Naive thymus-derived CD4-positive, alpha-beta T cell (primary cell): ENCODE results near the gene ELAC2. TPM values are rescaled to one million over a fixed set of nuclear protein-coding genes. Genes with fewer than 3 reads are reported as not detected.
A peak's percentile ranks its signal among the peaks of the same experiment; 100 is the strongest.

Source experiments
- ATAC-seq: fragments of 150-1000 bp; cut with Tn5 transposase; 2 replicates; pipeline ENCODE4 v1.10.0; 2021; ENCODE audit warnings: mild to moderate bottlenecking, moderate library complexity
- CTCF ChIA-PET: fragments of 350-600 bp; sonication (Branson Sonifier 250); formaldehyde crosslinking; loops from one replicate; lab custom pipeline; 2021; ENCODE audit warnings: antibody characterized with exemption; lab: Charles Lee
- POLR2A ChIA-PET: fragments of 350-600 bp; sonication (Branson Sonifier 250); formaldehyde crosslinking; loops from one replicate; lab custom pipeline; 2021; ENCODE audit warnings: antibody characterized with exemption, inconsistent platforms; lab: Charles Lee
- DNase-seq, 9 donors: peaks; one replicate each; pipeline versions ENCODE4 v3.0.0 to v3.0.0-alpha.2; 2020 to 2022; ENCODE audit warnings: mixed read lengths in 1 of 9
- H3K27ac ChIP-seq: one replicate; pipeline ENCODE4 v1.7.0; 2013; ENCODE audit warnings: mild to moderate bottlenecking, low read depth, low read length, moderate library complexity
- H3K27me3 ChIP-seq, 2 donors: one replicate each; pipeline ENCODE4 v1.7.0; 2013; ENCODE audit warnings: low read length in 2 of 2, mild to moderate bottlenecking in 2 of 2, moderate library complexity in 2 of 2; ENCODE audit not compliant: control insufficient read depth in 2 of 2, insufficient read depth in 2 of 2
- H3K36me3 ChIP-seq, 3 experiments: 1 replicate in 2 of 3; 2 replicates in 1 of 3; pipeline ENCODE4 v1.7.0; 2013; ENCODE audit warnings: low read length in 3 of 3, mild to moderate bottlenecking in 3 of 3, moderate library complexity in 1 of 3; ENCODE audit not compliant: insufficient read depth in 3 of 3, control insufficient read depth in 2 of 3
- H3K4me1 ChIP-seq, 2 donors: one replicate each; pipeline ENCODE4 v1.7.0; 2013; ENCODE audit warnings: low read length in 2 of 2, mild to moderate bottlenecking in 2 of 2, moderate library complexity in 1 of 2; ENCODE audit not compliant: control insufficient read depth in 2 of 2, insufficient read depth in 2 of 2
- H3K4me3 ChIP-seq: 2 replicates; pipeline ENCODE4 v1.7.0; 2013; ENCODE audit warnings: mild to moderate bottlenecking, low read length
- H3K9me3 ChIP-seq, 3 experiments: 1 replicate in 2 of 3; 2 replicates in 1 of 3; pipeline ENCODE4 v1.7.0; 2013; ENCODE audit warnings: low read length in 3 of 3; ENCODE audit not compliant: control insufficient read depth in 2 of 3
- H3K27ac Mint-ChIP-seq, 9 donors: one replicate each; pipeline ENCODE4 v1.8.0; 2020 to 2022; ENCODE audit warnings: mixed read lengths in 9 of 9, mild to moderate bottlenecking in 8 of 9, moderate library complexity in 5 of 9, inconsistent platforms in 2 of 9
- H3K27me3 Mint-ChIP-seq, 5 donors: one replicate each; pipeline ENCODE4 v1.8.0; 2021 to 2022; ENCODE audit warnings: mixed read lengths in 5 of 5, mild to moderate bottlenecking in 1 of 5
- H3K36me3 Mint-ChIP-seq, 5 donors: one replicate each; pipeline ENCODE4 v1.8.0; 2020 to 2022; ENCODE audit warnings: mixed read lengths in 5 of 5, mild to moderate bottlenecking in 3 of 5, inconsistent platforms in 1 of 5
- H3K4me1 Mint-ChIP-seq, 7 donors: one replicate each; pipeline ENCODE4 v1.8.0; 2020 to 2022; ENCODE audit warnings: mixed read lengths in 7 of 7, mild to moderate bottlenecking in 3 of 7, inconsistent platforms in 1 of 7
- H3K4me3 Mint-ChIP-seq, 10 donors: one replicate each; pipeline ENCODE4 v1.8.0; 2020 to 2022; ENCODE audit warnings: mild to moderate bottlenecking in 10 of 10, mixed read lengths in 10 of 10, moderate library complexity in 6 of 10, inconsistent platforms in 2 of 10
- H3K9me3 Mint-ChIP-seq, 11 donors: one replicate each; pipeline ENCODE4 v1.8.0; 2020 to 2022; ENCODE audit warnings: mixed read lengths in 11 of 11, mild to moderate bottlenecking in 4 of 11, inconsistent platforms in 1 of 11, moderate library complexity in 1 of 11
- intact Hi-C, 2 donors: fragments of 100-400 bp; cut with micrococcal nuclease; formaldehyde crosslinking; loops; one replicate each; pipeline ENCODE4 v1.15.1; 2023
- polyA plus RNA-seq, 2 donors: library from polyadenylated mRNA; unstranded; fragments of 300-500 nt; fragmentation: Illumina TruSeq; gene quantifications; one replicate each; pipeline ENCODE4 v1.2.3, GENCODE V29; 2021
- total RNA-seq, 6 experiments: library from RNA in 5 of 6; stranded (reverse) in 5 of 6; gene quantifications; 1 replicate in 5 of 6; 2 replicates in 1 of 6; pipeline ENCODE4 v1.2.3 and lab custom pipeline; 2021 to 2026

ELAC2 gene
- total RNA-seq = 10 to 100 TPM; 65.2 to 78.9 (median 75.3) TPM
- polyA plus RNA-seq = 10 to 100 TPM; 43.4 to 79.3 TPM
- 83.3 reads per million, percentile 81 among the genes with 10 or more reads in this experiment for total RNA-seq (lab: John Stamatoyannopoulos, UW)

- peaks cover 11 to 33% (median 19%) of the 10 kb centered on the region in 5 donors for H3K36me3 Mint-ChIP-seq
- peak within 1 kb of the TSS; percentile 85 to 99 (median 97) for H3K27ac Mint-ChIP-seq
These were observed at the start of gene ELAC2 for GRCh38 chr17:13017655-13018459. Gene ELAC2, minus strand, starts transcription at chr17:13018027. Its CDS starts 80 bp downstream, at chr17:13017947.

GRCh38 chr17:13065032-13065431, 47.2 kb upstream of the ELAC2 start:
- intact Hi-C loops = no loop called here
- no peak for DNase-seq
- H3K27ac ChIP-seq = no peak overlapping the region
- H3K4me1 Mint-ChIP-seq = no peaks in the 10 kb centered on the region
- no peaks in the 10 kb centered on the region for H3K4me1 ChIP-seq
- no peaks in the 10 kb centered on the region for H3K27me3 ChIP-seq
- POLR2A ChIA-PET = interaction anchor here (0.6 kb wide), 1 partner anchor 11 kb away, joined by 3 read pairs; no protein-coding TSS in a partner anchor
- no peak for ATAC-seq
- no peak overlapping the region for H3K27ac Mint-ChIP-seq
- peaks cover 0 to 4% (median 0%) of the 10 kb centered on the region in 11 donors for H3K9me3 Mint-ChIP-seq
- CTCF ChIA-PET = no interaction called here
- H3K4me3 Mint-ChIP-seq = no peak overlapping the region
- H3K36me3 ChIP-seq = no peaks in the 10 kb centered on the region
- no peak overlapping the region for H3K4me3 ChIP-seq
- H3K27me3 Mint-ChIP-seq = peaks cover 0 to 17% (median 5%) of the 10 kb centered on the region in 5 donors
- H3K9me3 ChIP-seq = no peaks in the 10 kb centered on the region
- no peaks in the 10 kb centered on the region for H3K36me3 Mint-ChIP-seq

More at GRCh38 chr17:13017655-13018459, at the start of gene ELAC2:
- POLR2A ChIA-PET = interaction anchor here (0.6 to 2.5 kb wide), 7 partner anchors 9 to 1283 kb away, joined by 3 to 40 read pairs (median 4); partner anchors contain the start of genes HS3ST3B1, MAP2K4 and ZNF18
- CTCF ChIA-PET = interaction anchor here (1.0 to 5.2 kb wide), 7 partner anchors 9 to 1021 kb away, joined by 3 to 77 read pairs (median 3); partner anchors contain the start of gene ZNF18
- H3K4me3 Mint-ChIP-seq = peak within 1 kb of the TSS; percentile 90 to 99 (median 96)
- no peaks in the 10 kb centered on the region for H3K27me3 Mint-ChIP-seq
- intact Hi-C loops = loop anchor here (1.0 to 5.0 kb wide), 9 partner anchors 8 to 1410 kb away; partner anchors contain the start of genes COX10 (in 1 of the 2), HS3ST3B1 (in 1 of the 2) and ZNF18 (in 1 of the 2)
- peaks cover 18 to 48% (median 35%) of the 10 kb centered on the region in 7 donors for H3K4me1 Mint-ChIP-seq
- DNase-seq (peak; percentile 86 to 98 (median 95)), ATAC-seq (peak; percentile 100)
- no peaks in the 10 kb centered on the region for H3K27me3 ChIP-seq
- peaks cover 10 to 36% (median 23%) of the 10 kb centered on the region in 3 experiments for H3K36me3 ChIP-seq
- peak within 1 kb of the TSS; percentile 78 for H3K27ac ChIP-seq
- H3K4me1 ChIP-seq = peaks cover 6 to 16% of the 10 kb centered on the region in 2 donors
- H3K9me3 Mint-ChIP-seq = no peaks in the 10 kb centered on the region
- H3K9me3 ChIP-seq = no peaks in the 10 kb centered on the region
- H3K4me3 ChIP-seq = peak within 1 kb of the TSS; percentile 77

- Histone ChIP-seq H3K27ac (no peak overlapping the region), H3K27me3 (no peaks in the 10 kb centered on the region), H3K4me1 (no peaks in the 10 kb centered on the region), H3K9me3 (no peaks in the 10 kb centered on the region), H3K36me3 (no peaks in the 10 kb centered on the region), H3K4me3 (no peak overlapping the region)
- intact Hi-C loops = no loop called here
- Mint-ChIP-seq H3K36me3 (peaks cover 0 to 4% (median 0%) of the 10 kb centered on the region in 5 donors), H3K27me3 (peaks cover 0 to 24% (median 7%) of the 10 kb centered on the region in 5 donors), H3K9me3 (peaks cover 0 to 4% (median 0%) of the 10 kb centered on the region in 11 donors), H3K4me3 (no peak overlapping the region), H3K27ac (no peak overlapping the region), H3K4me1 (no peaks in the 10 kb centered on the region)
- POLR2A ChIA-PET = no interaction called here
- DNase-seq (no peak), ATAC-seq (no peak)
- CTCF ChIA-PET = no interaction called here
These were observed 37.3 kb upstream of the ELAC2 start for GRCh38 chr17:13055131-13055530.

GRCh38 chr17:13054666-13055065, 36.8 kb upstream of the ELAC2 start:
- Mint-ChIP-seq H3K4me3 (no peak overlapping the region), H3K36me3 (peaks cover 0 to 4% (median 0%) of the 10 kb centered on the region in 5 donors), H3K9me3 (peaks cover 0 to 4% (median 0%) of the 10 kb centered on the region in 11 donors), H3K4me1 (no peaks in the 10 kb centered on the region), H3K27ac (no peak overlapping the region), H3K27me3 (peaks cover 0 to 24% (median 7%) of the 10 kb centered on the region in 5 donors)
- intact Hi-C loops = no loop called here
- H3K36me3 ChIP-seq = no peaks in the 10 kb centered on the region
- DNase-seq = no peak
- H3K27ac ChIP-seq = no peak overlapping the region
- ATAC-seq = no peak
- H3K4me3 ChIP-seq = no peak overlapping the region
- CTCF ChIA-PET = no interaction called here
- POLR2A ChIA-PET = no interaction called here
- no peaks in the 10 kb centered on the region for H3K4me1 ChIP-seq
- H3K27me3 ChIP-seq = no peaks in the 10 kb centered on the region
- no peaks in the 10 kb centered on the region for H3K9me3 ChIP-seq

GRCh38 chr17:13051915-13052314, 34.1 kb upstream of the ELAC2 start:
- ATAC-seq (no peak), DNase-seq (no peak)
- no peaks in the 10 kb centered on the region for H3K4me1 Mint-ChIP-seq
- no peaks in the 10 kb centered on the region for H3K36me3 ChIP-seq
- H3K27ac Mint-ChIP-seq = peak overlapping the region in 1 of 9 donors; percentile 36
- intact Hi-C loops = no loop called here
- H3K27ac ChIP-seq = no peak overlapping the region
- peaks cover 0 to 27% (median 7%) of the 10 kb centered on the region in 5 donors for H3K27me3 Mint-ChIP-seq
- CTCF ChIA-PET = interaction anchor here (0.5 kb wide), 1 partner anchor 22 kb away, joined by 3 read pairs; no protein-coding TSS in a partner anchor
- POLR2A ChIA-PET = no interaction called here
- H3K27me3 ChIP-seq = no peaks in the 10 kb centered on the region
- peaks cover 0 to 4% (median 0%) of the 10 kb centered on the region in 5 donors for H3K36me3 Mint-ChIP-seq
- H3K4me3 ChIP-seq = no peak overlapping the region
- H3K4me1 ChIP-seq = no peaks in the 10 kb centered on the region
- H3K9me3 ChIP-seq = no peaks in the 10 kb centered on the region
- no peak overlapping the region for H3K4me3 Mint-ChIP-seq
- peaks cover 0 to 2% (median 0%) of the 10 kb centered on the region in 11 donors for H3K9me3 Mint-ChIP-seq

- intact Hi-C loops = no loop called here
- H3K4me1 ChIP-seq = no peaks in the 10 kb centered on the region
- CTCF ChIA-PET = interaction anchor here (1.3 kb wide), 1 partner anchor 28 kb away, joined by 3 read pairs; no protein-coding TSS in a partner anchor
These were observed 29.3 kb upstream of the ELAC2 start for GRCh38 chr17:13047011-13047606.

More at GRCh38 chr17:13047011-13047606, 29.3 kb upstream of the ELAC2 start:
- Histone ChIP-seq H3K27me3 (no peaks in the 10 kb centered on the region), H3K27ac (no peak overlapping the region), H3K9me3 (no peaks in the 10 kb centered on the region), H3K4me3 (no peak overlapping the region), H3K36me3 (no peaks in the 10 kb centered on the region)
- POLR2A ChIA-PET = no interaction called here
- ATAC-seq (no peak), DNase-seq (no peak)
- H3K4me1 Mint-ChIP-seq = no peaks in the 10 kb centered on the region
- no peak overlapping the region for H3K27ac Mint-ChIP-seq
- H3K4me3 Mint-ChIP-seq = no peak overlapping the region
- no peaks in the 10 kb centered on the region for H3K9me3 Mint-ChIP-seq
- H3K27me3 Mint-ChIP-seq = peaks cover 0 to 21% (median 14%) of the 10 kb centered on the region in 5 donors
- H3K36me3 Mint-ChIP-seq = peaks cover 0 to 2% (median 0%) of the 10 kb centered on the region in 5 donors
